ENCODE data around the gene LPCAT4. TPM values are rescaled to one million over a fixed set of nuclear protein-coding genes. Genes with fewer than 3 reads are reported as not detected.

LPCAT4 gene
- total RNA-seq, 2 experiments from 2014 or later, result 44.3 to 74.5 TPM

DNA sequence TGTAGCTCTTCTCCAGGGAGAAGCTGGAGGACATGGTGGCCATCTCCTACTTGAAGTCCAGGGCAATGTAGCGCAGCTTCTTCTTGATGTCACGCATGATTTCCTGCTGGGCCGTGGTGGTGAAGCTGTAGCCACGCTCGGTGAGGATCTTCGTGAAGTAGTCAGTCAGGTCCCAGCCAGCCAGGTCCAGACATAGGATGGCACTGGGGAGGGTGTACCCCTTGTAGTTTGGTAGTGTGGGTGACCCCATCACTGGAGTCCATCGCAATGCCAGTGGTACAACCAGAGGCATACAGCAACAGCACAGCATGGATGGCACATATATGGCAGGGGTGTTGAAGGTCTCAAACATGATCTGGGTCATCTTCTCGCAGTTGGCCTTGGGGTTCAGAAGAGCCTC lies 7.0 kb upstream of the LPCAT4 start:
- H3K4me3 ChIP-seq (ENCODE audit: low read depth, low read length, poor library complexity, severe bottlenecking), result no peak overlapping the region
- no peaks in the 10 kb centered on the region for H3K4me1 ChIP-seq (ENCODE audit: insufficient read depth, low read length, poor library complexity, severe bottlenecking)
- no peaks in the 10 kb centered on the region for H3K36me3 ChIP-seq (ENCODE audit: insufficient read depth, low read length)
- no peak for DNase-seq (ENCODE audit: low spot score)
- ChIA-PET CTCF (ENCODE audit: unreplicated experiment) (no interaction called here), POLR2A (no interaction called here)
- TF ChIP-seq, protein P1, sequence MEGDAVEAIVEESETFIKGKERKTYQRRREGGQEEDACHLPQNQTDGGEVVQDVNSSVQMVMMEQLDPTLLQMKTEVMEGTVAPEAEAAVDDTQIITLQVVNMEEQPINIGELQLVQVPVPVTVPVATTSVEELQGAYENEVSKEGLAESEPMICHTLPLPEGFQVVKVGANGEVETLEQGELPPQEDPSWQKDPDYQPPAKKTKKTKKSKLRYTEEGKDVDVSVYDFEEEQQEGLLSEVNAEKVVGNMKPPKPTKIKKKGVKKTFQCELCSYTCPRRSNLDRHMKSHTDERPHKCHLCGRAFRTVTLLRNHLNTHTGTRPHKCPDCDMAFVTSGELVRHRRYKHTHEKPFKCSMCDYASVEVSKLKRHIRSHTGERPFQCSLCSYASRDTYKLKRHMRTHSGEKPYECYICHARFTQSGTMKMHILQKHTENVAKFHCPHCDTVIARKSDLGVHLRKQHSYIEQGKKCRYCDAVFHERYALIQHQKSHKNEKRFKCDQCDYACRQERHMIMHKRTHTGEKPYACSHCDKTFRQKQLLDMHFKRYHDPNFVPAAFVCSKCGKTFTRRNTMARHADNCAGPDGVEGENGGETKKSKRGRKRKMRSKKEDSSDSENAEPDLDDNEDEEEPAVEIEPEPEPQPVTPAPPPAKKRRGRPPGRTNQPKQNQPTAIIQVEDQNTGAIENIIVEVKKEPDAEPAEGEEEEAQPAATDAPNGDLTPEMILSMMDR (conservative IDR thresholded peaks at IDR 0.05; ENCODE audit: low read length), result no peak
- no peak for TF ChIP-seq EZH2phosphoT487 (IDR thresholded peaks at IDR 0.05; ENCODE audit: borderline replicate concordance, low read depth, low read length)
- H3K27ac ChIP-seq (ENCODE audit: low read depth, low read length, poor library complexity, severe bottlenecking), result no peak overlapping the region
- H3K4me2 ChIP-seq (ENCODE audit: low read length), result no peak overlapping the region
- BruUV-seq (replicated peaks), result no TSS peak
- intact Hi-C loops (cut with micrococcal nuclease; ENCODE audit: unreplicated experiment), result loop anchor here (5.0 kb wide), 1 partner anchor 132 kb away; no protein-coding TSS in a partner anchor
- H3K9me3 ChIP-seq (ENCODE audit: low read length), result no peaks in the 10 kb centered on the region
- H3K9me2 ChIP-seq (ENCODE audit: insufficient read depth, low read length), result no peaks in the 10 kb centered on the region
- no peak overlapping the region for H2AFZ ChIP-seq (ENCODE audit: low read length)
- no peaks in the 10 kb centered on the region for H4K20me1 ChIP-seq (ENCODE audit: insufficient read depth, low read length)
- no peaks in the 10 kb centered on the region for H3K79me2 ChIP-seq (ENCODE audit: insufficient read depth, low read depth, low read length)

DNA sequence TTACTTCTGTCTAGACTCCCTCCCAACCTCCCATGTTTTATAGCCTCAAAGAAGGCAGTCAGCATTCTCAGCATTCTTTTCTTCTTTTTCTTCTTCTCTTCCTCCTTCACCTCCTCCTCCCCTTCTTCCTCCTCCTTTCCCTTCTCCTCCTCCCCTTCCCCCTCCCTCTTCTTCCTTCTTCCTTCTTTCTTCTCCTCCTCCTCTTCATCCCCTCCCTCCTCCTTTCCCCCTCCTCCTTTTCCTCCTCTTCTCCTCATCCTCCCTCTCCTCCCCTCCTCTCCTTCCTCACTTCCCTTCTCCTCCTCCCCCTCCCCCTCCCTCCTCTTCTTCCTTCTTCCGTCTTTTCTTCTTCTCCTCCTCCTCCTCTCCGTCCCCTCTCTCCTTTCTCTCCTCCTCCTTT lies 3.6 kb upstream of the LPCAT4 start:
- no peaks in the 10 kb centered on the region for H3K36me3 ChIP-seq (ENCODE audit: insufficient read depth, low read length)
- no peak overlapping the region for H3K4me2 ChIP-seq (ENCODE audit: low read length)
- H3K9me3 ChIP-seq (ENCODE audit: low read length), result no peaks in the 10 kb centered on the region
- H3K4me1 ChIP-seq (ENCODE audit: insufficient read depth, low read length, poor library complexity, severe bottlenecking), result peaks cover 9% of the 10 kb centered on the region
- H3K27ac ChIP-seq (ENCODE audit: low read depth, low read length, poor library complexity, severe bottlenecking), result no peak overlapping the region
- no peak overlapping the region for H2AFZ ChIP-seq (ENCODE audit: low read length)
- TF ChIP-seq, protein P1 (conservative IDR thresholded peaks at IDR 0.05; ENCODE audit: low read length), result no peak
- no peak for TF ChIP-seq EZH2phosphoT487 (IDR thresholded peaks at IDR 0.05; ENCODE audit: borderline replicate concordance, low read depth, low read length)
- ChIA-PET CTCF (ENCODE audit: unreplicated experiment) (no interaction called here), POLR2A (no interaction called here)
- H3K4me3 ChIP-seq (ENCODE audit: low read depth, low read length, poor library complexity, severe bottlenecking), result no peak overlapping the region
- no TSS peak for BruUV-seq (replicated peaks)
- intact Hi-C loops (cut with micrococcal nuclease; ENCODE audit: unreplicated experiment), result loop anchor here (5.0 kb wide), 1 partner anchor 128 kb away; no protein-coding TSS in a partner anchor
- no peak for DNase-seq (ENCODE audit: low spot score)
- H3K9me2 ChIP-seq (ENCODE audit: insufficient read depth, low read length), result no peaks in the 10 kb centered on the region
- H4K20me1 ChIP-seq (ENCODE audit: insufficient read depth, low read length), result 0 out of 2 replicates have a peak, but pooled peaks cover 5% of the 10 kb centered on the region
- H3K79me2 ChIP-seq (ENCODE audit: insufficient read depth, low read depth, low read length), result peaks cover 7% of the 10 kb centered on the region

DNA sequence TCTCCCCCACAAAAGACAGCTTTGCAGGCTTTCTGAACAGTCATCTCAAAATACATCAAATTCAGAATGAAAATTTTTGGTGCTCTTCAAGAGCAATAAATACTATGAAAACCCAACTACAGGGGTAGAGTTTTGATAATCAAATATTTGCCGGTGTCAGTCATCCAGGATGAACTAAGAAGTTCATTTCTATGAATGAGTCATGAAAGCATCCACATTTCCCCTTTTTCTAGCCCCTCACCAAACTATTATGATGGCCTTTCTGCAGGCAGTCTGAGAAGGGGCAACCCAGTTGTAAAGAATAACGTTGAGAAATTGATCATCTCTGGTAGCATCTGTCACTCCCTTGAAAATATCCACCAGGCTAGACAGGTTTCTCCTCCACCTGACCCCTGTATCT lies 3.1 kb upstream of the LPCAT4 start:
- Histone ChIP-seq H3K36me3 (ENCODE audit: insufficient read depth, low read length) (no peaks in the 10 kb centered on the region), H3K27ac (ENCODE audit: low read depth, low read length, poor library complexity, severe bottlenecking) (no peak overlapping the region), H3K79me2 (ENCODE audit: insufficient read depth, low read depth, low read length) (peaks cover 12% of the 10 kb centered on the region), H2AFZ (ENCODE audit: low read length) (no peak overlapping the region), H3K4me3 (ENCODE audit: low read depth, low read length, poor library complexity, severe bottlenecking) (no peak overlapping the region), H4K20me1 (ENCODE audit: insufficient read depth, low read length) (0 out of 2 replicates have a peak, but pooled peaks cover 7% of the 10 kb centered on the region), H3K9me3 (ENCODE audit: low read length) (no peaks in the 10 kb centered on the region), H3K4me1 (ENCODE audit: insufficient read depth, low read length, poor library complexity, severe bottlenecking) (peaks cover 14% of the 10 kb centered on the region), H3K4me2 (ENCODE audit: low read length) (no peak overlapping the region), H3K9me2 (ENCODE audit: insufficient read depth, low read length) (no peaks in the 10 kb centered on the region)
- DNase-seq (ENCODE audit: low spot score), result no peak
- CTCF ChIA-PET (ENCODE audit: unreplicated experiment), result no interaction called here
- TF ChIP-seq, protein P1 (conservative IDR thresholded peaks at IDR 0.05; ENCODE audit: low read length), result no peak
- no peak for TF ChIP-seq EZH2phosphoT487 (IDR thresholded peaks at IDR 0.05; ENCODE audit: borderline replicate concordance, low read depth, low read length)
- BruUV-seq (replicated peaks), result no TSS peak
- intact Hi-C loops (cut with micrococcal nuclease; ENCODE audit: unreplicated experiment), result loop anchor here (5.0 kb wide), 1 partner anchor 128 kb away; no protein-coding TSS in a partner anchor
- POLR2A ChIA-PET, result no interaction called here

Measured in OCI-LY7 (cell line).